Fibroblast of peridontal ligament (primary cell): ENCODE measurements around the gene CSDE1.
A peak's percentile ranks its signal among the peaks of the same experiment; 100 is the strongest.
"Not testable (repeated sequence)": the region's sequence is repeated elsewhere in the genome, so short reads cannot be mapped to it uniquely, and the experiment has no call there.

ENCODE experiments used
- DNase-seq: peaks from one replicate; pipeline ENCODE4 v3.0.0-alpha.2; 2010; ENCODE audit errors: extremely low read depth

CSDE1 gene

DNA sequence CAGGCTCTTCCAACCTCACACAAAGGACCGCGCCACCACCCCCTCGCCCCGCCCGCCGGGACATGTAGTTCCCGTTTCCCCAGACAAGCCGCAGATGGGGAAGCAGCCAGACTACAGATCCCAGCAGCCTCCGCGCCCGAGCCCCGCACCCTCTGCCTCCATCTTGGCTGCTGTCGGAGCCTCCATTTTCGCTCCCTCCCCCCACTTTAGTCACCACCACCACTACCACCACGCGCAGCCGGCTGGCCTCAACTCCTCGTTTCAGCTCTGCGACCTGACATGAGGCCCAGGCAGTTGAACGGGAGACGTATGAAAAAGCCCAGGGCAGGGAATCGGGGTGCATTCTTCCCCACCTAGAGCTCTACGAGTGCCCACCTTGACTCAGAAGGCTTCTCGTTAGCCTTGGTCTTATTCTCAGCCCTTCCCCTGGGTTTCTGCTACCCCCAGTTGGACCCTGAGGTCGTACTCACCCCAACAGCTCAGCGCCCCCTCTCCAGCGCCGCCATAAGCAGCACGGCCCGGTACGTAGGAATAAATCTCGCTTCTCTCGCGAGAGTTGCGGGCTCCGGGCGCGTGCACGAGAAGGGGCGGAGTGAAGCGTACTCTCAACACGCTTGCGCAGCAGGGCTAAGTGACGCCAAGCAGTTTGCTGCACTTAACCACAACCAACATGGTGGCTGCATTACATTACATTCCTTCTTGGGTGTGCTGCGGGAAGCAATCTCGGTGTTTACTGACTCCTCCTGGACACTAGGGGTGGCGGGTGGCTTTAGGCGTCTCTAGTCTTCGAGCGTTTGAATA, at the start of gene CSDE1:
CSDE1 (minus strand) TSS at position 530 of the 801 bp plus-strand sequence. CDS start 18,094 bp downstream, outside the sequence.
- DNase-seq = peak; percentile 99

DNA sequence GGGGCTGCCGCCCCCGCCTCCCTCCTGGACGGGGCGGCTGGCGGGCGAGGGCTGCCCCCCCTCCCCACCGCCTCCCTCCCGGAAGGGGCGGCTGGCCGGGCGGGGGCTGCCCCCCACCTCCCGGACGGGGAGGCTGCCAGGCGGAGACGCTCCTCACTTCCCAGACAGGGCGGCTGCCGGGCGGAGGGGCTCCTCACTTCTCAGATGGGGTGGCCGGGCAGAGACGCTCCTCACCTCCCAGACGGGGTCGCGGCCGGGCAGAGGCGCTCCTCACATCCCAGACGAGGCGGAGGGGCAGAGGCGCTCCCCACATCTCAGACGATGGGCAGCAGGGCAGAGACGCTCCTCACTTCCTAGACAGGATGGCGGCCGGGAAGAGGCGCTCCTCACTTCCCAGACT, 46.7 kb upstream of the CSDE1 start:
- DNase-seq = not testable (repeated sequence)

DNA sequence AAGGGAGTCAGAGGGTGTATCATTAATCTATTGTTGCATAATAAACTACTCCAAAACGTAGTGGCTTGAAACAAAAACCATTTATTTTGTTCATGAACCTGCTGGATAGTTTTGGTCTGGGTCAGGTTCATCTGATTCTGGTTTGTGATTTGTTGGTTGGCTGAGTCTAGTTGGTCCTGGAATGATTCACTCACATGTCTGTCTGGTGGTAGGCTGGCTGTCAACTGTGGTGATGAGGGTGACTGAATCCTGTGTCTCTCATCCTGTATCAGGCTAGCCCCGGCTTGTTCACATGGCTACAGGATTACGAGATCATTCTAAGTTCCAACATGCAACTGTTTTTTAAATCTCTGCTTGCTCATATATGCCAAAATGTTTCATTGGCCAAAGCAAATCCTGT, 45.2 kb upstream of the CSDE1 start:
- no peak for DNase-seq

DNA sequence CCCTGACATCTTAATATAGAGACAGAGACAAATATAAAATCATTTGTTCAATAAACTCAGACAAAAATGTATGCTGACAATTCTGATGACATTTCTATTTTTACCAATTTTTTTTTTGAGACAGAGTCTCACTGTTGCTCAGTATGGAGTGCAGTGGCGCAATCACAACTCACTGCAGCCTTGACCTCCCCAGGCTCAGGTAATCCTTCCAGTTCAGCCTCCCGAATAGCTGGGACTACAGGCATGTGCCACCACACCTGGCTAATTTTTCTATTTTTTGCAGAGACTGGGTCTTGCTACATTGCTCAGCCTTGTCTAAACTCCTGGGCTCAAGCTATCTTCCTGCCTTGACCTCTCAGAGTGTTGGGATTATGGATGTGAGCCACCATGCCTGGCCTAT, 36.3 kb upstream of the CSDE1 start:
- no peak for DNase-seq

DNA sequence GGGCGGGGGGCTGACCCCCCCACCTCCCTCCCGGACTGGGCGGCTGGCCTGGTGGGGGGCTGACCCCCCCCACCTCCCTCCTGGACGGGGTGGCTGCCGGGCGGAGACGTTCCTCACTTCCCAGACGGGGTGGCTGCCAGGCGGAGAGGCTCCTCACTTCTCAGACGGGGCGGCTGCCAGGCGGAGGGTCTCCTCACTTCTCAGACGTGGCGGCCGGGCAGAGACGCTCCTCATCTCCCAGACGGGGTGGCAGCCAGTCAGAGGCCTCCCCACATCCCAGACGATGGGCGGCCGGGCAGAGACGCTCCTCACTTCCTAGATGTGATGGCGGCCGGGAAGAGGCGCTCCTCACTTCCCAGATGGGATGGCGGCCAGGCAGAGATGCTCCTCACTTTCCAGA, 32.8 kb upstream of the CSDE1 start:
- not testable (repeated sequence) for DNase-seq

DNA sequence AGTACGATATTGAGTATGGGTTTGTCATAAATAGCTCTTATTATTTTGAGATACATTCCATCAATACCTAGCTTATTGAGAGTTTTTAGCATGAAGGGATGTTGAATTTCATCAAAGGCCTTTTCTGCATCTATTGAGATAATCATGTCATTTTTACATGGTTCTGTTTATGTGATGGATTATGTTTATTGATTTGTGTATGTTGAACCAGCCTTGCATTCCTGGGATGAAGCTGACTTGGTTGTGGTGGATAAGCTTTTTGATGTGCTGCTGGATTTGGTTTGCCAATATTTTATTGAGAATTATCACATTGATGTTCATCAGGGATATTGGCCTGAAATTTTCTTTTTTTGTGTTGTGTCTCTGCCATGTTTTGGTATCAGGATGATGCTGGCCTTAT, 28.7 kb upstream of the CSDE1 start:
- not testable (repeated sequence) for DNase-seq

DNA sequence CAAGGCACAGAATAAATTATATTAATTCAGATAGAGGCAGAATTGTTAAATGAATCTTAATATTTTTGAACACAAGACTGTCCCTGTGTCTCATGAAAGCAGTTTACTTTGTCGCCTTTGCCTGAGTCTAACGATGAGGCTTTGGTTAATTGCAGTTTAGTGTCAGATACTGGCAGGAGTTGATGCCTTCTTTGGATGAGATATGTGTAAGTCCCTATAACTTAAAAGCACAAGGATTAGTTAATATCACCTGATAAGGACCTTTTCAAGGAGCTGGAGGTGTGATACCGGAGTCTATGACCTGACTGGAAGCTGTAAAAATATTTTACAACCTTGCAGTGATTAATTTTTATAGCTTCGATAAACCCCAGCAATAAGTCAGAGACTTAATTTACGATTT, 24.7 kb upstream of the CSDE1 start:
- DNase-seq = no peak

DNA sequence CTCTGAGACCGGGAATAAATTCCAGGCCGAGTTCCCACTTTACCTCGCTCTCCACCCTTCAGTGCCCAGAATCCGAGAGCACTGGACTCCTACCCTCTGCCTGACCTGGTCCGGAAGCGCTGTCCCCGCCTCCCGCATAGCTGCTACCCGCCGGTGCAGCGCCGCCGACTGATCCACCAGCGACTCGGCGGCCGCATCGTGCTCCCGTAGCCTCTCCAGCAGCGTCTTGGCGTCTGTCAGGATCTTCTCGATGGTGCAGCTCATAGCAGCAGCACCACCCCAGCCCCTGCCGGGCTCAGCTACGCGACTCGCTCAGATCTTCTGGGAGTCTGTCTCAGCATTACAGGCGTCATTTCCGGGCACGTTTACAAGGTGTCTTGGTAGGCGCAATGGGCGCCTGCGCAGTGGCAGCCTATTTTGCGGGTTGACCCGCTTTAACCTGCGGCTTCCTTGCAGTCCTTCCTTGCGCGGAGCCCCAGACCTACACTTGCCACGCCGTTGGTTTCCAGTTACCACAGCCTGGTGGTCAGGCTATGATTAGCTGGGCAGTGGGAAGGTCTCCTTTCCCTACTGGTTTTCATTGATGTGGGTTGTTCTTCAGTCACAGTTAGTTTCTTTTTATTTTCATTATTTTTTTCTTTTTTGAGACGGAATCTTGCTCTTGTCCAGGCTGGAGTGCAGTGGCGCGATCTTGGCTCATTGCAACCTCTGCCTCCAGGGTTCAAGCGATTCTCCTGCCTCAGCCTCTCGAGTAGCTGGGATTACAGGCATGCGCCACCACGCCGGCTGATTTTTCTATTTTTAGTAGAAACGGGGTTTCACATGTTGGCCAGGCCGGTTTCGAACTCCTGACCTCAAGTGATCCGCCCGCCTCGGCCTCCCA, 22.8 kb upstream of the CSDE1 start, which contains the start of gene SIKE1:
SIKE1 (minus strand) TSS at position 342 of the 883 bp plus-strand sequence; CDS start at position 264, 78 bp downstream.
- DNase-seq = peak; percentile 91

DNA sequence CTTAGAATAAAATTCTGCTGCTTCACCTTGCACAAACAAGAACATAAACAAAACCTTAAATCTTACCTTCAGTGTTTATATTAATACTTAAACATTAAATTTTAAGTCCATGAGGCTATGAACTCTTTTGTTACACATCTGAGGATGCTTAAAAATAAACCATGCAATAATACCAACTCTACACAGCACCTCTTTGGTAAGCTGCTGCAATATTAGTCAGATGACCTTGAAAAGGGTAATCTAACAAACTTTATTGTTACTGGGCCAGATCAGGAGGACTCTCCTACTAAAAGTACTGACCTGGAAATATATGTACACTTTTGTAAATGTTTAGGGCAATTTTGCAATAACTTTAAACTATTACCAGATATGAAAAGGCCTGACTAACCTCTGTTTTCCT, 21.9 kb upstream of the CSDE1 start:
- DNase-seq = no peak

DNA sequence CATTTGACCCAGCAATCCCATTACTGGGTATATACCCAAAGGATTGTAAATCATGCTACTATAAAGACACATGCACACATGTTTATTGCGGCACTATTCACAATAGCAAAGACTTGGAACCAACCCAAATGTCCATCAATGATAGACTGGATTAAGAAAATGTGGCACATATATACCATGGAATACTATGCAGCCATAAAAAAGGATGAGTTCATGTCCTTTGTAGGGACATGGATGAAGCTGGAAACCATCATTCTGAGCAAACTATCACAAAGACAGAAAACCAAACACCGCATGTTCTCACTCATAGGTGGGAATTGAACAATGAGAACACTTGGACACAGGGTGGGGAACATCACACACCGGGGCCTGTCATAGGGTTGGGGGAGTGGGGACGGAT, 18.9 kb upstream of the CSDE1 start:
- not testable (repeated sequence) for DNase-seq

DNA sequence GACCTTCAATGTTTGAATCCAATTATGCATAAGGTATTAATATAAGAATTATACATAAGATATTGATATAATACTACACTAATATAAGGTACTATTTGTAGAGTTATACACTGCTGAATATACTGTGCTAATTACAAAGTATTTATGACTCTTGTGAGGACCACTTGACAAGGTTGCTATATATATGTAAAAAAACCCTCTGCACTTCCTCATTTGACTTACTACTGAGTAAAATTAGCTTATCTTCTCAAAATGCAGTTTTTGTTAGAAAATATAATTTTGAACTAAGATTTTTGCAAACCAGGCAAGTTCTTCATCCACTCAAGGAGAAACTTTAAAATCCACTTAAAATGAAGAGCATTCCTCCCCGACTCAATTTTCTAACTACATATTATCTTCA, 14.2 kb upstream of the CSDE1 start:
- DNase-seq = no peak

DNA sequence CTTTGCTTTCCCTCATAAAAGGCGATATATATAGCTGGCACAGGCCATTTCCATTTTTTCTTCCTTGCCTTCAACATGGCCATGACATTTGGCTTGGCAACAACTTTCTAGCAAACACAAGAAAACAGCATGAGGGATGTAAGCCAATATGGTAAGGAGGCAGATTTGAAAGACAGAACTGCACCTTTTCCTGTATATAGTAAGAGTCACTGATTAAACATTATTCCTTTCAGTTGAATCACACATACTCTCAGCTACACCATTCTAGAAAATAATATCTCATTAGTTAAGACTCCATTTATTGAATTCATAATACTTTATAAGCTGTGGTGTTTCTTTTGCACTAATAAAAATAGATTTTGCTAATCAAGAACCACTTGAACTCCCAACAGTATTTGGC, 13.2 kb upstream of the CSDE1 start:
- no peak for DNase-seq

DNA sequence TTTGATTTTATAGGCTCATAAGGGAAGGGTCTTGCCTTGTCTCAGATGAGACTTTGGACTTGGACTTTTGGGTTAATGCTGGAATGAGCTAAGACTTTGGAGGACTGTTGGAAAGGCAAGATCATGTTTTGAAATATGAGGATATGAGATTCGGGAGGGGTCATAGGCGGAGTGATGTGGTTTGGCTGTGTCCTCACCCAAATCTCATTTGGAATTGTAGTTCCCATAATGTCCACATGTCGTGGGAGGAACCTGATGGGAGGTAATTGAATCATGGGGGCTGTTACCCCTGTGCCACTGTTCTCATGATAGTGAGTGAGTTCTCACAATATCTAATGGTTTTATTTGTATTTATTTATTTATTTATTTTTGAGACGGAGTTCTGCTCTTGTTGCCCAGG, 6.9 kb upstream of the CSDE1 start:
- no peak for DNase-seq

DNA sequence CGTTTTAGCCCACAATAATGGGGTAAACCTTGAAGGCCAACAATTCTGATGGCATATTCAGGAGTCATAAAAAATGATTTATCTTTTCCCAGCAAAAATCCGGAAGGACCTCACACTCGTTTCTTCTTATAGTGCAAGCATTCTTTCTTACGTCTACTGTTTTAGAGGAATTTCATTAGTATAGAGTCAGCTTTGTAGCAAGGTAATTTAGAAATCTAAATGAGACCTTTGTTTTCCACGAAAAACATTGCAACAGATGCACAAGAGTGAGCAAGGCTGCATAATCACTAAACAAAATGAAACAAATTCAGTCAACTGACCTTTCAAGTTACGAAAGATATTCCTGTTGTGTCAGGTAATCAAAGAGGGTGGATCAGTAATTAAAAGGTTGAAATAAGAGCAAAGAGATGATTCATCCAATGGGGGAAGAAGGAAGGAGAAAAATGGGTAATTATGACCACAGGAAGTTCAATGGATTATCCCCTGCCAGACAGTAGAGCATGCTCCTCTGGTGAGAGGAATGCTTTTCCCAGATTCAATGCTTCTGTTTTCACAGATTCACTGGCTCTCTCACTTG, 560 bp upstream of the CSDE1 start:
- DNase-seq = no peak

DNA sequence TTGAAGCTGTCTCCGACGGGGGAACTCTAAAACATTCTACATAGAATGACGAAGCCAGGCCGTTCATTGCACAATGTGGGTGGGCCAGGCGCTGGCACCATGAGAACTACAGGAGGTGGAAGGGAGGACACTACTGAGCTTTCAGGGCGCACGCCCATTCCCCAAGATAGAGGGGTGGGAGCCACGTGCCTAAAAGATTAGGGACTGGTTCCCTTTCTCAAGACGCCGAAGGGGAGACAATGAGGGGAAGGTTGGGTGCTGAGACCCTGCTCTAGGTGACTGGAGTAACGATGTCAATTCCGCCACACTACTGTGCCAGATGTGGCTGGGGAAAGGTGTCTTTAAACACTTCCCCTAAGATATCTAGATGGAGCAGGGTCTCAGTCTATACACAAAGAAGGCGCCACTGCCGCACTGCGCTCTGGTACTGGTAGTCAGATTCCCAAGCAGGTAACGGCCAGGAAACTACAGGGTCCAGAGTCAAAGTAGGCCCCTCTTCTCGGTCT, 782 bp downstream of the CSDE1 start:
- DNase-seq = peak; percentile 54

DNA sequence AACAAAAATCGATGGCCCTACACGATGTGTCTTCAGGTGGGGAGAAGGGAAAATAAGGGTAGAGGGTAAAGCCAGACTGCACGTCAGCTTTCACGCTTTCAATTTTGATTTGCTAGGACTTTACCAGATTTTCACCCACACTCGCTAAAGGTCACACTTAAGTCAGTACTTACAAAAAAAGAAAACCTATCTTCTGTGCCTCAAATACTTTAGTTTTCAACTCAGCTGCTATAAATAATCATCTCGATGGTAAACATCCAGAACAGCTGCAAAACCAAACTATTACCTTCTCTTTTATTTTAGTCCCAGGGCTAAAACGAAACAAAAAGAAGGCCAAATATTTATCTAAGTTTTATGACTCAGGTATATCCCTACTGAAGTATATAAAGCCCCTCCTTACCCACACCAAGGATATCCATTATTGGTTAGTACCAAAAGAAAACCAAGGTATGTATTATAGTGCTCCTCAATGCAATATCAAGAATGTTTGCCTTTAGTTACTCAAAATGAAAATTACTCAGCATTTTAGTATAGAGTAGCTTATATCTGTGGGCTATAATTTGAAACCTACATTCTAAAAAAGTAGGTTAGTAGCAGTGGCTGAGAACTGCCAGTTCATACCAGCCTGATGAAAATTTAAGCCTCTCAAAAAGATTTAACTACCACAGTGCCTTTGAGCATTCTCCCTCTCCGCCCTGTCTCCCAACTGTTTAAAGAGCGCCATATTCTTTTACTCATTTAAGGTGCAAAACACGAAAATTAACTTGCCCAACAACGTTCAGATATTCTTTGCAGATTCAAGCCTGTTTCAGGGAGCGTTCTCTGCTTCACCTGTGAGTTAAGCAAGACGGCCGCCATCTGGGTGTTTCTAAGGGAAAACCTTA, 1.5 kb downstream of the CSDE1 start:
- DNase-seq = peak; percentile 27

DNA sequence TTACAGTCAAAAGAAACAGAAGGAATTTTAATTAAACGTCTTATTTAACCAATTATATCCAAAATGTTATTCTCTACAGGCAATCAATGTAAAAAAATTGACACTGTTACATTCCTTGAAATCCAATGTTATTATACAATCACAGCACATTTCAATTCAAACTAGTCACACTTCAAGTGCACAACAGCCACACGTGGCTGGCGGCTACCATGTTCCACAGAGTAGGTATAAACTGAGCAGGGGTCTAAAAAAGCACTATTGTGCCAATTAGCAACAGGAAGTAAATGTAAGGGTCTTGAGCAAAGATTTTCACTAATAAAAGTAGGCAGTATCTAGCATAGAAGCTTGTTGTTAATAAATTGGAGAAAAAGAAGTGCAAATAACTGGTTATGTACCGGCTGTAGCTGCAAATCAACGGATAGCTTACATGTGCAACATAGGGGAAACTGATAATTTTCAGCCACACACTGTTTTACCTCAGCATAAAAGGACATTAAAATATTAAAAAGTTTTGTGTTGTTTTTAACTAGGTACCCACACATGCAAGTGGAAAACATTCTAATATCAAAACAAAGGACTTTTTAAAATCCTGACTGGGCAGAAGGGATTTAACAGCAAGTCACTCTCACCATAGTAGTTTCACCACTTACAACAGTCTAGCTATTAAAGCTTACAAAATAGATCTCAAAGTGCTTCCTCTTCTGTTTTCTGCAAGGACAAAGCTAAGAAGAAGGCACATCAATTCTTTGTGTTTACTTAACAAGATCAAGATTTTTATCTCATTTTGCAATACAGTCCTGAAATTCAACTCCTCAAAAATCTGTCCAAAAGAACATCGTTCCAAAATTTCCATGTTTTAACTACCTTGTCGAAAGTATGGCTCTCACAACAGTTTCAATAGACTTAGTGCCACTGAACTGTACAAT, 2.5 kb downstream of the CSDE1 start:
- no peak for DNase-seq

DNA sequence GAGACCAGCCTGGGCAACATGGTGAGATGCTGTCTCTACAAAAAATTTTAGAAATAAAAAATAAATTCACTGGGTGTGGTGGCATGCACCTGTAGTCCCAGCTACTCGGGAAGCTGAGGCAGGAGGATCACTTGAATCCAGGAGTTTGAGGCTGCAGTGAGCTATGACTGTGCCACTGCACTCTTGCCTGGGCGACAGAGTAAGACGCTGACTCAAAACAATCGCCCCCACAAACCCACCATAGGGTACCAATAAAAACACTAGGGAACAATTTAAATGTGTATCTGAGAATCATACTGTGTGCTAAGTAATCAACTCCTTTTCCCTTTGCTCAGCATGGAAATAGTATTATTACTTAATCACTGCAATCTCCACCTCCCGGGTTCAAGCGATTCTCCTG, 4.1 kb downstream of the CSDE1 start:
- DNase-seq = not testable (repeated sequence)

DNA sequence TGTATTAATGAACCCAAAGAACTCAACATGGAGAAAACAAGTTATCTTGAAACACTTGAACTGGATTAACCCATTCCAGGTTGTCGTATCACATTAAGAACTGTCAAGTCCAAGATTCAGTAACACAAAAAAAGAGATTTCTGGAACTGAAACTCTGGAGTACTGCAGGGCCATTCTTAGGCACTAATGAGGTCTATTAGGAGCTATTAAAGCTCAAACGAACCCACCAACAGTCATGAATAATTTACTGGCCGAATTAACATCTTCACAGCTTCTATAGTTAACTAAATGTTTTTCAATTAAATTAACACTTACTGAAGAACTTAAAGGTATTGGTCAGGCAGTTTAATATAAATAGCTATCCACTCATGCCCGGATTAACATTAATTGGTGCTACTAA, 4.6 kb downstream of the CSDE1 start:
- DNase-seq = no peak

DNA sequence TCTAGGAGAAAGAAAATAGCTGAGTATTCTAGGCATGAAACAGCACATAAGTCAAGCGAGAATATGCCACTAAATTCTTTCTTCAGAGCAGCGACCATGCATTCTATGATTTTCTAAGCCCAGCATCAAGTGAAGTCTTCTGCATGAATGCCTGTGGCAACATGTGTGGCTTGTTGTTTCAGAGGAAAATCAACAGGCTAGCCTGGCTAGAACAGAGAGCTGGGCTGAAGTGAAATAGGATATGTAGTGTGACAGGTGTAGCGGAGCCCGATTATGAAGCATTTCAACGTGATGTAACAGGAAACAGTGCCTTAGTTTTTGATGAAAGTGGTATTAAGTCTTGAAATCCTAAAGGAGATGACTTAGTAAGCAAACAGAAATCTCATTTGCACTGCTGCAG, 7.0 kb downstream of the CSDE1 start:
- DNase-seq = no peak
